OCI-LY7 (cell line): Measurements from ENCODE around the gene NUP160. TPM values are rescaled to one million over a fixed set of nuclear protein-coding genes. Genes with fewer than 3 reads are reported as not detected.
"Not testable (repeated sequence)": the region's sequence is repeated elsewhere in the genome, so short reads cannot be mapped to it uniquely, and the experiment has no call there.

Experiments used
- BruUV-seq: library from RNA; stranded (reverse); fragments of 400-500 nt; replicated peaks from 2 replicates; lab custom pipeline; 2021; lab: Mats Ljungman, UMichigan
- CTCF ChIA-PET: fragments of 300-600 bp; sonication (Branson Sonifier 250); formaldehyde crosslinking; loops from one replicate; lab custom pipeline; 2022; ENCODE audit warnings: antibody characterized with exemption; ENCODE audit not compliant: unreplicated experiment; lab: Charles Lee
- POLR2A ChIA-PET: fragments of 300-600 bp; sonication (Branson Sonifier 250); formaldehyde crosslinking; loops from one replicate; lab custom pipeline; 2022; ENCODE audit warnings: antibody characterized with exemption; lab: Charles Lee
- DNase-seq: peaks from one replicate; pipeline ENCODE4 v3.0.0-alpha.2; 2015; ENCODE audit warnings: low spot score
- H2AFZ ChIP-seq: fragments of 200-600 bp; sonication (generic), shearing (Covaris generic); 2 replicates; pipeline ENCODE4 v1.6.1; 2014; ENCODE audit warnings: mild to moderate bottlenecking, antibody characterized with exemption, low read length, moderate library complexity
- H3K27ac ChIP-seq: fragments of 200-600 bp; sonication (generic); 2 replicates; pipeline ENCODE4 v1.5.1; 2014; ENCODE audit warnings: mixed run types, low read depth, mild to moderate bottlenecking, moderate library complexity, low read length, inconsistent platforms; ENCODE audit not compliant: poor library complexity, severe bottlenecking
- H3K36me3 ChIP-seq: fragments of 200-600 bp; sonication (generic); 2 replicates; pipeline ENCODE4 v1.6.1; 2014; ENCODE audit warnings: mild to moderate bottlenecking, antibody characterized with exemption, low read length, moderate library complexity, mixed read lengths; ENCODE audit not compliant: insufficient read depth
- H3K4me1 ChIP-seq: fragments of 200-600 bp; sonication (generic); 2 replicates; pipeline ENCODE4 v1.5.1; 2014; ENCODE audit warnings: mild to moderate bottlenecking, low read length; ENCODE audit not compliant: insufficient read depth, poor library complexity, severe bottlenecking
- H3K4me2 ChIP-seq: fragments of 200-600 bp; sonication (generic); 2 replicates; pipeline ENCODE4 v1.6.1; 2014; ENCODE audit warnings: mild to moderate bottlenecking, low read length
- H3K4me3 ChIP-seq: fragments of 200-600 bp; sonication (generic); 2 replicates; pipeline ENCODE4 v1.5.1; 2014; ENCODE audit warnings: mild to moderate bottlenecking, low read depth, low read length; ENCODE audit not compliant: poor library complexity, severe bottlenecking
- H3K79me2 ChIP-seq: fragments of 200-600 bp; sonication (generic); 2 replicates; pipeline ENCODE4 v1.6.1; 2016; ENCODE audit warnings: low read depth, mild to moderate bottlenecking, low read length, moderate library complexity, mixed read lengths; ENCODE audit not compliant: insufficient read depth
- H3K9me2 ChIP-seq: fragments of 200-600 bp; sonication (generic); 2 replicates; pipeline ENCODE4 v1.6.1; 2016; ENCODE audit warnings: mild to moderate bottlenecking, low read length, mixed read lengths; ENCODE audit not compliant: insufficient read depth
- H3K9me3 ChIP-seq: fragments of 200-600 bp; sonication (generic); 2 replicates; pipeline ENCODE4 v1.6.1; 2014; ENCODE audit warnings: mild to moderate bottlenecking, mixed run types, low read length, mixed read lengths
- H4K20me1 ChIP-seq: fragments of 200-600 bp; sonication (generic); 2 replicates; pipeline ENCODE4 v1.6.1; 2014; ENCODE audit warnings: mild to moderate bottlenecking, antibody characterized with exemption, low read length, moderate library complexity, mixed read lengths; ENCODE audit not compliant: insufficient read depth
- CTCF ChIP-seq: fragments of 200-600 bp; sonication (generic); conservative IDR thresholded peaks from 2 replicates; pipeline ENCODE4 v1.5.1; 2014; ENCODE audit warnings: mild to moderate bottlenecking, antibody characterized with exemption, low read length, moderate library complexity, mixed read lengths
- EZH2phosphoT487 ChIP-seq: fragments of 200-600 bp; sonication (generic); IDR thresholded peaks from 2 replicates; pipeline ENCODE4 v1.6.1; 2018; ENCODE audit warnings: low read depth, borderline replicate concordance, mild to moderate bottlenecking, mixed run types, antibody characterized with exemption, low read length, moderate library complexity, mixed read lengths
- intact Hi-C: fragments of 100-400 bp; cut with micrococcal nuclease; formaldehyde crosslinking; loops from one replicate; pipeline ENCODE4 v1.10.0; 2022; ENCODE audit not compliant: unreplicated experiment
- total RNA-seq, 2 experiments: library from RNA; depleted of rRNA in 1 of 2; stranded (reverse); fragments of >200 nt in 1 of 2; shearing (Covaris generic) in 1 of 2; gene quantifications; 2 replicates each; pipeline ENCODE4 v1.2.3, GENCODE V29; 2014 to 2022

The NUP160 gene
- total RNA-seq, 2 experiments from 2014 or later: 32.0 to 70.6 TPM

DNA sequence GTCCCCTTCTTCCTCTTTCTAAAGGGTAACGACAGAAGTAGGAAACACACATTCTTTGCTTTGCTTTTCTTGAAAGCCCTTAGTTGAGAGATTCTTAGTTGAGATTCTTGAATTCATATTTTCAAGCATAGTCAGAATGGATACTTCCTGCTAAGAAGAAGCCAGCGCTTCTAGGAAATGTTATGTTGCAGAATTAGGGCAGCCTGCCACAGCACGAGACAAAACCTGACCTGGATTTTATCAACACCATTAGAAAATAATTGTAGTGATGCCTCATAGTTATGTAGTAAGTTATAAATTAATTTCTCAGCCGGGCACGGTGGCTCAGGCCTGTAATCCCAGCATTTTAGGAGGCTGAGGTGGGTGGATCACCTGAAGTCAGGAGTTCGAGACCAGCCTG is 37.9 kb upstream of the NUP160 start:
- Histone ChIP-seq H2AFZ (0 out of 2 replicates have a peak overlapping the region, but pooled peaks have one; percentile 2), H3K79me2 (no peaks in the 10 kb centered on the region), H4K20me1 (no peaks in the 10 kb centered on the region), H3K4me2 (no peak overlapping the region), H3K36me3 (no peaks in the 10 kb centered on the region), H3K4me1 (peaks cover 3% of the 10 kb centered on the region), H3K27ac (no peak overlapping the region), H3K9me2 (no peaks in the 10 kb centered on the region), H3K9me3 (no peaks in the 10 kb centered on the region), H3K4me3 (no peak overlapping the region)
- TF ChIP-seq EZH2phosphoT487: no peak
- TF ChIP-seq CTCF: no peak
- ChIA-PET POLR2A (interaction anchor here (0.7 kb wide), 1 partner anchor 279 kb away, joined by 3 read pairs; no protein-coding TSS in a partner anchor), CTCF (no interaction called here)
- no TSS peak for BruUV-seq
- no peak for DNase-seq
- intact Hi-C loops: no loop called here

DNA sequence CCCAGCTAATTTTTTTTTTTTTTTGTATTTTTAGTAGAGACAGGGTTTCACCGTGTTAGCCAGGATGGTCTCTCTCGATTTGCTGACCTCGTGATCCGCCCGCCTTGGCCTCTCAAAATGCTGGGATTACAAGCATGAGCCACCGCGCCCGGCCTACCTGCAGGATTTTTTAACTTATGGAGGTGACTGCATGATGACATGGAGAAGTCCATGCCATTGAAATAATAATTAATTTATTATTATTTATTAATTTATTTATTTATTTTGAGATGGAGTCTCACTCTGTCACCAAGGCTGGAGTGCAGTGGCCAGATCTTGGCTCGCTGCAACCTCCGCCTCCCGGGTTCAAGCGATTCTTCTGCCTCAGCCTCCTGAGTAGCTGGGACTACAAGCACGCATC is 34.3 kb upstream of the NUP160 start:
- H3K27ac ChIP-seq, H3K4me2 ChIP-seq, DNase-seq, BruUV-seq, H3K79me2 ChIP-seq, H3K9me3 ChIP-seq, intact Hi-C loops, H2AFZ ChIP-seq, H3K36me3 ChIP-seq, H4K20me1 ChIP-seq, CTCF ChIA-PET, H3K4me3 ChIP-seq, H3K9me2 ChIP-seq: not testable (repeated sequence)
- POLR2A ChIA-PET: interaction anchor here (1.0 kb wide), 1 partner anchor 9 kb away, joined by 3 read pairs; no protein-coding TSS in a partner anchor
- H3K4me1 ChIP-seq: peaks cover 22% of the 10 kb centered on the region

- ChIA-PET CTCF (no interaction called here), POLR2A (interaction anchor here (0.6 to 1.7 kb wide), 3 partner anchors 9 to 18 kb away, joined by 3 to 7 read pairs (median 3); no protein-coding TSS in a partner anchor)
- Histone ChIP-seq H3K4me1 (peaks cover 20% of the 10 kb centered on the region), H2AFZ (no peak overlapping the region), H3K9me2 (no peaks in the 10 kb centered on the region), H4K20me1 (no peaks in the 10 kb centered on the region), H3K4me3 (no peak overlapping the region), H3K9me3 (peaks cover 7% of the 10 kb centered on the region; the same call in 1 of the 2 replicates), H3K27ac (no peak overlapping the region), H3K4me2 (no peak overlapping the region), H3K36me3 (no peaks in the 10 kb centered on the region), H3K79me2 (no peaks in the 10 kb centered on the region)
- TF ChIP-seq CTCF (no peak), EZH2phosphoT487 (no peak)
- DNase-seq: no peak
- no TSS peak for BruUV-seq
- intact Hi-C loops: no loop called here
Measured at GRCh38 chr11:47881145-47881544, 33.0 kb upstream of the NUP160 start.
